Neuronal stem cell (in vitro differentiated cells): Measurements from ENCODE around the gene EPO.

ENCODE experiments used
- DNase-seq: peaks from one replicate; pipeline ENCODE4 v3.0.0-alpha.2; 2013; ENCODE audit warnings: low spot score
- H2AFZ ChIP-seq: one replicate; pipeline ENCODE4 v1.6.1; 2013; ENCODE audit warnings: mild to moderate bottlenecking, low read length, inconsistent platforms
- H2AK5ac ChIP-seq: 2 replicates; pipeline ENCODE4 v1.6.1; 2013; ENCODE audit warnings: low read depth, mild to moderate bottlenecking, inconsistent platforms, low read length, moderate library complexity, mixed read lengths
- H2BK120ac ChIP-seq: 2 replicates; pipeline ENCODE4 v1.6.1; 2013; ENCODE audit warnings: low read depth, mild to moderate bottlenecking, inconsistent platforms, low read length, moderate library complexity, mixed read lengths
- H2BK12ac ChIP-seq: one replicate; pipeline ENCODE4 v1.6.1; 2013; ENCODE audit warnings: low read length, inconsistent platforms
- H2BK15ac ChIP-seq: 2 replicates; pipeline ENCODE4 v1.6.1; 2013; ENCODE audit warnings: mild to moderate bottlenecking, low read length, inconsistent platforms, mixed read lengths
- H2BK5ac ChIP-seq: one replicate; pipeline ENCODE4 v1.6.1; 2013; ENCODE audit warnings: inconsistent platforms, mild to moderate bottlenecking, low read length, moderate library complexity
- H3K14ac ChIP-seq: one replicate; pipeline ENCODE4 v1.6.1; 2013; ENCODE audit warnings: low read length, inconsistent platforms
- H3K18ac ChIP-seq: 2 replicates; pipeline ENCODE4 v1.6.1; 2013; ENCODE audit warnings: low read length, inconsistent platforms
- H3K23ac ChIP-seq: 2 replicates; pipeline ENCODE4 v1.6.1; 2013; ENCODE audit warnings: low read depth, mild to moderate bottlenecking, mixed read lengths, low read length, inconsistent platforms; ENCODE audit not compliant: poor library complexity
- H3K27ac ChIP-seq: replicated peaks from 3 replicates; pipeline ENCODE4 v1.5.1; 2013; ENCODE audit warnings: low read length, inconsistent platforms
- H3K27me3 ChIP-seq, 3 experiments: 2 replicates each; pipeline ENCODE4 v1.6.1; 2013; ENCODE audit warnings: low read length in 3 of 3, mild to moderate bottlenecking in 2 of 3, inconsistent platforms in 1 of 3, low read depth in 1 of 3, mixed read lengths in 1 of 3, moderate library complexity in 1 of 3; ENCODE audit not compliant: control insufficient read depth in 3 of 3, insufficient read depth in 3 of 3
- H3K36me3 ChIP-seq, 2 donors: replicated peaks in 1 of 2; 2 replicates each; pipeline ENCODE4 v1.6.1; 2013; ENCODE audit warnings: low read length in 2 of 2; ENCODE audit not compliant: control insufficient read depth in 2 of 2, insufficient read depth in 2 of 2
- H3K4ac ChIP-seq: 2 replicates; pipeline ENCODE4 v1.6.1; 2013; ENCODE audit warnings: inconsistent platforms, mild to moderate bottlenecking, low read length, moderate library complexity
- H3K4me1 ChIP-seq, 2 donors: 1 replicate in 1 of 2; 2 replicates in 1 of 2; pipeline ENCODE4 v1.6.1; 2013; ENCODE audit warnings: low read length in 2 of 2, low read depth in 1 of 2; ENCODE audit not compliant: control insufficient read depth in 2 of 2, insufficient read depth in 1 of 2
- H3K4me2 ChIP-seq: one replicate; pipeline ENCODE4 v1.6.1; 2013; ENCODE audit warnings: mild to moderate bottlenecking, low read length, inconsistent platforms; ENCODE audit not compliant: insufficient read depth, poor library complexity, severe bottlenecking
- H3K4me3 ChIP-seq, 2 donors: 2 replicates each; pipeline ENCODE4 v1.5.1; 2013; ENCODE audit warnings: low read length in 2 of 2, mild to moderate bottlenecking in 2 of 2, inconsistent platforms in 1 of 2, moderate library complexity in 1 of 2
- H3K79me1 ChIP-seq: one replicate; pipeline ENCODE4 v1.6.1; 2013; ENCODE audit warnings: low read depth, mild to moderate bottlenecking, inconsistent platforms, low read length, moderate library complexity
- H3K9ac ChIP-seq: one replicate; pipeline ENCODE4 v1.6.1; 2013; ENCODE audit warnings: mild to moderate bottlenecking, low read depth, low read length, inconsistent platforms; ENCODE audit not compliant: poor library complexity
- H3K9me3 ChIP-seq, 2 donors: replicated peaks in 1 of 2; 2 replicates each; pipeline versions ENCODE3 to v1.6.1; 2013; ENCODE audit warnings: low read length in 2 of 2, mild to moderate bottlenecking in 2 of 2, inconsistent platforms in 1 of 2, low read depth in 1 of 2, mixed read lengths in 1 of 2, moderate library complexity in 1 of 2; ENCODE audit not compliant: control insufficient read depth in 2 of 2, insufficient read depth in 1 of 2
- H4K8ac ChIP-seq: one replicate; pipeline ENCODE4 v1.6.1; 2013; ENCODE audit warnings: low read depth, mild to moderate bottlenecking, inconsistent platforms, low read length, moderate library complexity
- H4K91ac ChIP-seq: one replicate; pipeline ENCODE4 v1.6.1; 2013; ENCODE audit warnings: low read length, low read depth, mild to moderate bottlenecking, inconsistent platforms; ENCODE audit not compliant: poor library complexity
- WGBS, 2 donors: extraction: QIAGEN DNeasy Blood & Tissue Kit; methylation state at CpG; one replicate each; pipeline ENCODE4 v1.1.7; 2013; ENCODE audit warnings: missing lambda C conversion rate in 2 of 2, mixed read lengths in 1 of 2; ENCODE audit not compliant: insufficient read length in 2 of 2, insufficient replicate concordance in 1 of 2; ENCODE audit errors: extremely low coverage in 2 of 2; 5-methylcytosine and 5-hydroxymethylcytosine counted together

The EPO gene

DNA sequence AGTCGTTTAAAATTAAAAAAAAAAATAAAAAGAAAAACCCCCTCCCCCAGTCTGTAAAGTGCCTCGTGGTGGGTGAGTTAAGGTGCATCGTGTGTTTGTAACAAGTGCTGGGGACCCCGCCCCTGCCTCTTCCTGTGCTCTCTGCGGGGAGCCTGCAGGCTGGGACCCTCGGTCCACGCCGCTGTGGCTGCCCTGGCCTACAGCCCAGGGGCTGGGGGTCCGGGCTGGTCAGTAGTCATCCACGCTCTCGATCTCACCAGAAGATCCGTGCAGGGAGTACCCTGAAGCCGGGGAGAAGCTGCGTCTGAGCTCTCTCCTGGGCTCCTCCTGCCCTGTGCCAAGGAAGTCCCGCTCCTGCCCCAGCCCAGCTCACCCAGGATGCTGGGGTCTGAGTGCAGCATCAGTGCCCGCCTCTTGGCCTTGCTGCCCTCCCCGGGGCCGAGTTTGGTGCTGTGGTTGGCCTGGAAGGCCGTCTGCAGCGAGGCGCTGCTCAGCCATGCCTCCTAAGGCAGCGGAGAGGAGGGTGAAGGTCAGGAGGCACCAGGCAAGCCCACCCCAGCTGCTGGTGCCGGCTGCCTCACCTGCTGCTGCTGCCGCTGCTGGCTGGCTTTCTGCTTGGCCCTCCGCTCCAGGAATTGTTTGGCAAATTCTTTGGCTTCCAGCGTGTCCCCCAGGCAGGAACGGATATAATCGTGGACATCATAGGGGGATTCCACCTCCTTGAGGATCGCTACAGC is 38.6 kb upstream of the EPO start:
- peaks cover 23% of the 10 kb centered on the region for H3K79me1 ChIP-seq
- H3K36me3 ChIP-seq, result peaks cover 69 to 100% of the 10 kb centered on the region in 2 donors
- no peak overlapping the region for H4K8ac ChIP-seq
- H2BK15ac ChIP-seq, result no peak overlapping the region
- no CpG with 5 or more reads among the region's 29 CpGs for WGBS, 2 donors
- H3K27me3 ChIP-seq, result no peaks in the 10 kb centered on the region
- peak overlapping the region; percentile 28 for H3K18ac ChIP-seq
- H2BK5ac ChIP-seq, result peak overlapping the region; percentile 87
- no peak overlapping the region for H2AK5ac ChIP-seq
- no peak overlapping the region for H3K4ac ChIP-seq
- no peak overlapping the region for H2AFZ ChIP-seq
- H3K4me1 ChIP-seq, result peaks cover 0 to 2% of the 10 kb centered on the region in 2 donors
- H4K91ac ChIP-seq, result no peak overlapping the region
- H3K23ac ChIP-seq, result peak overlapping the region; percentile 73
- H2BK120ac ChIP-seq, result no peak overlapping the region
- H3K27ac ChIP-seq, result no peak overlapping the region
- no peak for DNase-seq
- no peak overlapping the region for H3K4me3 ChIP-seq
- peak overlapping the region; percentile 8 for H3K14ac ChIP-seq
- no peak overlapping the region for H2BK12ac ChIP-seq
- peaks cover 0 to 1% of the 10 kb centered on the region in 2 donors for H3K9me3 ChIP-seq
- H3K4me2 ChIP-seq, result no peak overlapping the region
- peak overlapping the region; percentile 60 for H3K9ac ChIP-seq

DNA sequence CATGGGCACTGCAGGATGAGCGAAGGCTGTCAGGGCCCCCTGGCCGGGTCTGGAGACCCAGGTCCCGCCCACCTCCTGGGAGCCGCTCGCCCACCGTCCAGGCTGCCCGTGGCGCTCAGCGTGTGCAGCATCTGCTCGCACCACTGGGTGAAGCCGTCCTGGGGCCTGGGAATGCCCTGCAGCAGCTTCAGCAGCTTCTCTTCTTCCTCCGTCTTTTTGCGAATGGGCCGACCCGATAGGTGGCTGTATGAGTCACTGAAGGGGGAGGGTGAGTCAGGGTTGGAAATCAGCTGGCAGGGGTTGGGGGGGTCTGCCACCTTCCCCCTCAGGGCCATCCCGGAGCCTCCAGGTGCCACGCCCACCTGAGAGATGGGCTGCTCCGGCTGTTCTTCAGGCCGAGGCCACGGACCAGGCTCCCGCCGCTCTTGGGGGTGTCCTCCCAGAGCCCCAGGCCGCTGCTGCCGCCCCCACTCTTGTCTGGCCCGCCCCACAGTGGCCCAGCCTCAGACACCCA is 38.0 kb upstream of the EPO start:
- peaks cover 0 to 1% of the 10 kb centered on the region in 2 donors for H3K9me3 ChIP-seq
- peak overlapping the region; percentile 4 for H3K9ac ChIP-seq
- H4K91ac ChIP-seq, result no peak overlapping the region
- H3K4ac ChIP-seq, result no peak overlapping the region
- no peak overlapping the region for H2AFZ ChIP-seq
- no peak overlapping the region for H2BK120ac ChIP-seq
- DNase-seq, result no peak
- H3K4me1 ChIP-seq, result peaks cover 0 to 2% of the 10 kb centered on the region in 2 donors
- no peak overlapping the region for H3K14ac ChIP-seq
- no peak overlapping the region for H2BK15ac ChIP-seq
- no peak overlapping the region for H3K27ac ChIP-seq
- peak overlapping the region; percentile 73 for H3K23ac ChIP-seq
- WGBS, 2 donors, result no CpG with 5 or more reads among the region's 25 CpGs
- peak overlapping the region; percentile 87 for H2BK5ac ChIP-seq
- H3K4me2 ChIP-seq, result no peak overlapping the region
- peak overlapping the region; percentile 17 for H4K8ac ChIP-seq
- H2BK12ac ChIP-seq, result no peak overlapping the region
- peaks cover 19% of the 10 kb centered on the region for H3K79me1 ChIP-seq
- H3K4me3 ChIP-seq, result no peak overlapping the region
- H2AK5ac ChIP-seq, result no peak overlapping the region
- H3K18ac ChIP-seq, result no peak overlapping the region
- H3K36me3 ChIP-seq, result peaks cover 68 to 100% of the 10 kb centered on the region in 2 donors
- H3K27me3 ChIP-seq, result no peaks in the 10 kb centered on the region

DNA sequence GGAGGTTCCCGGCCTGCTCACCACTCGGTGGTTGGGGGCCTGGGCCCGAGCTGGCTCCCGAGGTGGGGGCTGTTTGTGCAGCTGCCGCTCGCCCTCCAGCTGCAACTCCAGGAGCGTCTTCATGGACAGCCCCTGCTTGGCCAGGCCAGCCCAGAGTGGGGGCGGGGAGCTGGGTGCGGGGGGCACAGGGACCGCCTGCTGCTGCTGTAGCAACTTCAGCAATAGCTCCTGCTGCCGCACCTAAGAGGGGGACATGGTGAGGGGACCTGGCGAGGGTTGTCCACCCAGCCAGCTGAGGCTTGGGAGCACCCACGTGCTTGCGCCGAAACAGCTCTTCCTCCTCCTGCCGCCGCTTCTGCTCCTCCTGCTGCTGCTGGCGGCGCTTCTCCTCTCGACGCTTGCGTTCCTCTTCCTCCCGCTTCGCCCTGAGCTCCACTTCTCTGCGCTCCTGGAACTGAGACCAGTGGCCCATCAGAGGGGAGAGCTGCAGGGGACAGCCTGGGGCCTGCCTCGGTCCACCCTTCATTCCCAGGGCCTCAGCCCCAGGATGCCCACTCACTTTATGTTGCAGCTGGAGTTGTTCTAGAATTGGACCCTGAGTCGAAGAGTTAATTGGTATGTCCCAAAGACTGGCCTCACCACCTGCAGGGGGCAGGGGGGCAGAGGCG is 37.1 kb upstream of the EPO start:
- no peak overlapping the region for H2BK120ac ChIP-seq
- H3K23ac ChIP-seq, result no peak overlapping the region
- no peak overlapping the region for H3K27ac ChIP-seq
- peak overlapping the region; percentile 60 for H3K9ac ChIP-seq
- peaks cover 0 to 1% of the 10 kb centered on the region in 2 donors for H3K9me3 ChIP-seq
- no CpG with 5 or more reads among the region's 28 CpGs for WGBS, 2 donors
- no peak overlapping the region for H3K4ac ChIP-seq
- H4K8ac ChIP-seq, result no peak overlapping the region
- no peak overlapping the region for H2BK5ac ChIP-seq
- no peak overlapping the region for H2BK15ac ChIP-seq
- H3K4me2 ChIP-seq, result no peak overlapping the region
- peaks cover 0 to 2% of the 10 kb centered on the region in 2 donors for H3K4me1 ChIP-seq
- H2AFZ ChIP-seq, result no peak overlapping the region
- H2AK5ac ChIP-seq, result no peak overlapping the region
- peaks cover 68 to 100% of the 10 kb centered on the region in 2 donors for H3K36me3 ChIP-seq
- H3K4me3 ChIP-seq, result no peak overlapping the region
- no peaks in the 10 kb centered on the region for H3K27me3 ChIP-seq
- no peak overlapping the region for H2BK12ac ChIP-seq
- H3K14ac ChIP-seq, result no peak overlapping the region
- no peak overlapping the region for H3K18ac ChIP-seq
- H4K91ac ChIP-seq, result no peak overlapping the region
- H3K79me1 ChIP-seq, result peaks cover 17% of the 10 kb centered on the region
- DNase-seq, result no peak
